HepG2 (cell line): ENCODE data around the gene PROKR1. TPM values are rescaled to one million over a fixed set of nuclear protein-coding genes. Genes with fewer than 3 reads are reported as not detected.

Source experiments
- ATAC-seq: fragments of 200-7000 bp; cut with Tn5 transposase; 3 replicates; pipeline ENCODE4 v1.9.1; 2020; ENCODE audit warnings: mild to moderate bottlenecking, moderate library complexity
- BruUV-seq: library from RNA; stranded (reverse); fragments of 400-500 nt; replicated peaks from 2 replicates; lab custom pipeline; 2021; lab: Mats Ljungman, UMichigan
- CTCF ChIA-PET: fragments of 300-600 bp; formaldehyde crosslinking; extraction: SDS; loops from one replicate; lab custom pipeline; 2021; ENCODE audit warnings: low total read pairs, inconsistent platforms, low intra/inter-chr PET ratio; lab: Yijun Ruan, JAX
- POLR2A ChIA-PET: fragments of 350-600 bp; sonication (Branson Sonifier 250); formaldehyde crosslinking; loops from one replicate; lab custom pipeline; 2020; ENCODE audit warnings: antibody characterized with exemption, inconsistent platforms; lab: Yijun Ruan, JAX
- DNase-seq: peaks from one replicate; pipeline ENCODE4 v3.0.0-alpha.2; 2015; ENCODE audit warnings: low spot score
- FAIRE-seq: peaks from 3 replicates; lab custom pipeline; 2011; peaks lifted over from hg19 to GRCh38; lab: Jason Lieb, UNC
- H2AFZ ChIP-seq: one replicate; pipeline ENCODE4 v1.6.1; 2011; ENCODE audit warnings: low read length, inconsistent platforms
- H3K27ac ChIP-seq: fragments of 300-600 bp; 3 replicates; pipeline ENCODE4 v1.8.0; 2011; ENCODE audit warnings: mixed run types, mild to moderate bottlenecking, mixed read lengths, low read length, inconsistent platforms; ENCODE audit not compliant: insufficient read depth; ENCODE audit errors: extremely low read length
- H3K27me3 ChIP-seq, 2 experiments: fragments of 200-600 bp in 1 of 2; 2 replicates in 1 of 2; 3 replicates in 1 of 2; pipeline versions ENCODE4 v1.6.0 to v1.8.0; 2011; ENCODE audit warnings: low read length in 2 of 2, mild to moderate bottlenecking in 2 of 2, moderate library complexity in 2 of 2, inconsistent platforms in 1 of 2; ENCODE audit not compliant: insufficient read depth in 2 of 2, control insufficient read depth in 1 of 2
- H3K36me3 ChIP-seq, 2 experiments: fragments of 200-600 bp in 1 of 2; replicated peaks in 1 of 2; 2 replicates in 1 of 2; 3 replicates in 1 of 2; pipeline versions ENCODE4 v1.5.1 to v1.8.0; 2011; ENCODE audit warnings: low read length in 2 of 2, inconsistent platforms in 1 of 2; ENCODE audit not compliant: insufficient read depth in 2 of 2, control insufficient read depth in 1 of 2
- H3K4me1 ChIP-seq: 2 replicates; pipeline ENCODE4 v1.5.1; 2012; ENCODE audit warnings: low read length, inconsistent platforms; ENCODE audit not compliant: insufficient read depth
- H3K4me2 ChIP-seq: 2 replicates; pipeline ENCODE4 v1.6.0; 2011; ENCODE audit warnings: low read depth, low read length, inconsistent platforms
- H3K4me3 ChIP-seq, 3 experiments: fragments of 200-600 bp in 1 of 3; sonication (generic), shearing (Covaris generic) in 1 of 3; replicated peaks in 1 of 3; 2 replicates each; pipeline ENCODE4 v1.5.1; 2011 to 2016; ENCODE audit warnings: low read length in 3 of 3, inconsistent platforms in 2 of 3, low read depth in 2 of 3, mild to moderate bottlenecking in 2 of 3, control low read depth in 1 of 3, mixed read lengths in 1 of 3; ENCODE audit not compliant: insufficient read depth in 1 of 3
- H3K79me2 ChIP-seq: one replicate; pipeline ENCODE4 v1.6.1; 2011; ENCODE audit warnings: low read length, inconsistent platforms; ENCODE audit not compliant: insufficient read depth
- H3K9ac ChIP-seq: 2 replicates; pipeline ENCODE4 v1.6.0; 2011; ENCODE audit warnings: mild to moderate bottlenecking, low read depth, low read length, inconsistent platforms; ENCODE audit not compliant: insufficient read depth
- H3K9me3 ChIP-seq: 2 replicates; pipeline ENCODE4 v1.5.1; 2012; ENCODE audit warnings: mild to moderate bottlenecking, low read length
- H4K20me1 ChIP-seq: 2 replicates; pipeline ENCODE4 v1.6.0; 2011; ENCODE audit warnings: inconsistent platforms, mild to moderate bottlenecking, low read length, moderate library complexity; ENCODE audit not compliant: insufficient read depth
- CCDC6 ChIP-seq: sonication (generic); formaldehyde crosslinking; IDR thresholded peaks from 2 replicates; pipeline ENCODE4 v1.8.1; 2022; ENCODE audit warnings: mild to moderate bottlenecking, missing genetic modification reagents, moderate library complexity
- KLF16 ChIP-seq, 2 experiments: sonication (generic) in 1 of 2; formaldehyde crosslinking in 1 of 2; IDR thresholded peaks; 2 replicates each; pipeline versions ENCODE4 v1.6.1 to v1.8.0; 2016 to 2023; ENCODE audit warnings: missing genetic modification reagents in 2 of 2, missing compliant biosample characterization in 1 of 2
- MXD3 ChIP-seq: IDR thresholded peaks from 2 replicates; pipeline ENCODE4 v1.6.1; 2016; ENCODE audit warnings: mild to moderate bottlenecking, missing biosample characterization, missing genetic modification reagents
- NCOA5 ChIP-seq: sonication (generic); formaldehyde crosslinking; IDR thresholded peaks from 2 replicates; pipeline ENCODE4 v1.4.0; 2020; ENCODE audit warnings: missing genetic modification reagents
- PHF8 ChIP-seq: sonication (generic); formaldehyde crosslinking; IDR thresholded peaks from 2 replicates; pipeline ENCODE4 v1.5.0; 2020; ENCODE audit warnings: missing genetic modification reagents
- PRDM10 ChIP-seq: sonication (generic); formaldehyde crosslinking; IDR thresholded peaks from 2 replicates; pipeline ENCODE4 v1.4.0; 2020; ENCODE audit warnings: low read depth, missing genetic modification reagents
- ZFX ChIP-seq: sonication (generic); formaldehyde crosslinking; IDR thresholded peaks from 2 replicates; pipeline ENCODE4 v1.4.0; 2020; ENCODE audit warnings: mild to moderate bottlenecking, low read depth, missing genetic modification reagents, moderate library complexity
- ZNF598 ChIP-seq: sonication (generic); formaldehyde crosslinking; IDR thresholded peaks from 2 replicates; pipeline ENCODE4 v1.5.1; 2020; ENCODE audit warnings: mild to moderate bottlenecking, missing genetic modification reagents, borderline replicate concordance
- WGBS: methylation state at CpG from one replicate; pipeline ENCODE4 v1.1.6; 2017; ENCODE audit warnings: low lambda C conversion rate; 5-methylcytosine and 5-hydroxymethylcytosine counted together
- in situ Hi-C: cut with HindIII; loops from 2 replicates; pipeline ENCODE4 v1.10.0; 2017; ENCODE audit warnings: low pct_unique_long_range_greater_than_20kb; ENCODE audit not compliant: extremely low pct_ligation_motif_present
- intact Hi-C: fragments of 100-400 bp; cut with micrococcal nuclease; formaldehyde crosslinking; loops from one replicate; pipeline ENCODE4 v1.10.0; 2022; ENCODE audit not compliant: unreplicated experiment
- polyA plus RNA-seq, 8 experiments: library from polyadenylated mRNA; depleted of rRNA in 3 of 8; stranded (reverse) in 7 of 8; unstranded in 1 of 8; fragments of >200 nt; fragmentation: Illumina TruSeq in 4 of 8; extraction: Trizol in 4 of 8; gene quantifications; 2 replicates each; pipeline versions ENCODE4 v1.2.1 to v1.2.3, GENCODE V29; 2011 to 2016; ENCODE audit warnings: low read depth in 4 of 8, missing spikeins in 1 of 8, mixed read lengths in 1 of 8; ENCODE audit not compliant: insufficient read depth in 1 of 8
- total RNA-seq, 5 experiments: library from RNA; depleted of rRNA; stranded (reverse); fragments of >200 nt; fragmentation: Illumina TruSeq; extraction: Trizol; gene quantifications; 2 replicates each; pipeline ENCODE4 v1.2.3, GENCODE V29; 2016; ENCODE audit warnings: low read depth in 1 of 5

PROKR1 gene
- total and polyA plus RNA-seq, 2 of the 13 experiments (the other 11 are each of a cell fraction or from before 2014, with no cell fraction given): not detected

- Histone ChIP-seq H3K79me2 (no peaks in the 10 kb centered on the region), H3K4me3 (no peak overlapping the region), H4K20me1 (no peaks in the 10 kb centered on the region), H3K36me3 (no peaks in the 10 kb centered on the region), H2AFZ (no peak overlapping the region), H3K27ac (no peak overlapping the region), H3K4me2 (no peak overlapping the region), H3K27me3 (peaks cover 0 to 29% of the 10 kb centered on the region in 2 experiments; a peak in 4 of 5 replicates), H3K9me3 (no peaks in the 10 kb centered on the region), H3K9ac (no peak overlapping the region), H3K4me1 (no peaks in the 10 kb centered on the region)
- intact Hi-C loops (no loop called here), in situ Hi-C loops (no loop called here)
- no TSS peak for BruUV-seq
- WGBS: 44% methylated on average over 1 of the region's 1 CpG
- ChIA-PET CTCF (no interaction called here), POLR2A (no interaction called here)
- FAIRE-seq (no peak), DNase-seq (no peak), ATAC-seq (no peak)
- TF ChIP-seq KLF16 (CRISPR knock-in tag; IDR thresholded peaks at IDR 0.05): no peak
Observed at GRCh38 chr2:68650645-68651044, 7.3 kb downstream of the PROKR1 start.

GRCh38 chr2:68653034-68653433 lies 9.7 kb downstream of the PROKR1 start:
- in situ Hi-C loops (no loop called here), intact Hi-C loops (no loop called here)
- DNase-seq (no peak), ATAC-seq (no peak), FAIRE-seq (no peak)
- Histone ChIP-seq H2AFZ (no peak overlapping the region), H3K4me1 (no peaks in the 10 kb centered on the region), H3K9me3 (no peaks in the 10 kb centered on the region), H3K36me3 (no peaks in the 10 kb centered on the region), H3K27me3 (peaks cover 0 to 22% of the 10 kb centered on the region in 2 experiments; a peak in 3 of 5 replicates), H3K9ac (no peak overlapping the region), H3K79me2 (no peaks in the 10 kb centered on the region), H4K20me1 (no peaks in the 10 kb centered on the region), H3K4me3 (no peak overlapping the region), H3K4me2 (no peak overlapping the region), H3K27ac (no peak overlapping the region)
- BruUV-seq: no TSS peak
- TF ChIP-seq ZFX: no peak
- TF ChIP-seq PRDM10 (CRISPR knock-in tag): no peak
- no peak for TF ChIP-seq PHF8 (CRISPR knock-in tag)
- no peak for TF ChIP-seq ZNF598 (CRISPR knock-in tag)
- no peak for TF ChIP-seq MXD3
- no peak for TF ChIP-seq CCDC6 (CRISPR knock-in tag)
- no peak for TF ChIP-seq NCOA5
- ChIA-PET CTCF (no interaction called here), POLR2A (no interaction called here)
- 39% methylated on average over 9 of the region's 9 CpGs for WGBS
